Ascending aorta (tissue), 2 donors: ENCODE results near the gene TUBA4B. TPM values are rescaled to one million over a fixed set of nuclear protein-coding genes. Genes with fewer than 3 reads are reported as not detected.
"Not testable (repeated sequence)": the region's sequence is repeated elsewhere in the genome, so short reads cannot be mapped to it uniquely, and the experiment has no call there.

Experiments
- DNase-seq, 2 donors: peaks; one replicate each; pipeline ENCODE4 v3.0.0-alpha.2; 2019; ENCODE audit warnings: low spot score in 2 of 2
- H3K27ac ChIP-seq, 2 donors: fragments of 200-600 bp; sonication (generic); one replicate each; pipeline ENCODE4 v1.5.1; 2016 to 2017; ENCODE audit warnings: mild to moderate bottlenecking in 1 of 2
- H3K27me3 ChIP-seq: fragments of 200-600 bp; sonication (generic); one replicate; pipeline ENCODE4 v1.5.1; 2017
- H3K36me3 ChIP-seq, 2 donors: fragments of 200-600 bp; sonication (generic); one replicate each; pipeline ENCODE4 v1.5.1; 2016
- H3K4me1 ChIP-seq, 2 donors: fragments of 200-600 bp; sonication (generic); one replicate each; pipeline ENCODE4 v1.5.1; 2016 to 2017; ENCODE audit warnings: mild to moderate bottlenecking in 1 of 2
- H3K4me3 ChIP-seq, 2 donors: fragments of 200-600 bp; sonication (generic); one replicate each; pipeline ENCODE4 v1.5.1; 2016 to 2017; ENCODE audit warnings: mild to moderate bottlenecking in 1 of 2
- H3K9me3 ChIP-seq, 2 donors: fragments of 200-600 bp; sonication (generic); one replicate each; pipeline ENCODE4 v1.5.1; 2016
- CTCF ChIP-seq, 3 experiments: fragments of 200-600 bp in 2 of 3; fragments of 450-650 bp in 1 of 3; sonication (generic) in 2 of 3; IDR thresholded peaks; one replicate each; pipeline ENCODE4 v1.5.1; 2016 to 2019; ENCODE audit warnings: antibody characterized with exemption in 3 of 3, mild to moderate bottlenecking in 1 of 3, moderate library complexity in 1 of 3
- intact Hi-C: fragments of 100-400 bp; cut with DNase I; formaldehyde crosslinking; loops from one replicate; pipeline ENCODE4 v1.15.1; 2023
- total RNA-seq: library from RNA; depleted of rRNA; stranded (reverse); fragments of >200 nt; gene quantifications from one replicate; pipeline ENCODE4 v1.1.0, GENCODE V29; 2016

The TUBA4B gene
- total RNA-seq, 1 donor from 2014 or later: not detected

DNA sequence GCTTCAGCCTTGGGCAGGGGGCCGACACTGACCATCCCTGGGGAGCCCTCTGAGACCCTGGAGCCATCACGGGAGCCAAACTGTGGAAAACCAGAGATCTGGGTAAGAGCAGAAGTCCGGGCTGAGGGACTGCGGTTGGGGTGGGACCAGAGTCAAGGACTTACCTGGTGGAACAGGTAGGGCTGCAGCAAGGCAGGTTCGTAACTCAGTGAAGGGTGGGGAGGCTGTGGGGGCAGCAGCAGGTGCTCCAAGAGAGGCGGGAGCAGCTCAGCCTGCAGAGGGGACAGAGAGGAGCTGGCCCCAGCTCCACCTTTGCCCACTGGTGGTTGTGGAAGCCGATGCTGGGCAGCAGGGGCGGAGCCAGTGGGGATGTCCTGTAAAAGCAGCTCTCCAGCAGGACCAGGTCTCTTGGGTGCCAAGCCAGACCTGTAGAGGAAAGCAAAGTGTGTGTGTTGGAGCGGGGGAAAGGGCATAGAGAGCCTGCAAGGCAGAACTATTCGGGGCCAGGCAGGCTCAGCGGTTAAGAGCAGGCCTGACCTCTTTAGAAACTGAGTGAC lies 49.4 kb downstream of the TUBA4B start:
- H3K4me3 ChIP-seq: no peak overlapping the region
- no peak for DNase-seq
- no peaks in the 10 kb centered on the region for H3K27me3 ChIP-seq
- no peak for TF ChIP-seq CTCF (IDR thresholded peaks at IDR 0.05)
- no peaks in the 10 kb centered on the region for H3K9me3 ChIP-seq
- intact Hi-C loops: no loop called here
- no peaks in the 10 kb centered on the region for H3K4me1 ChIP-seq
- no peaks in the 10 kb centered on the region for H3K36me3 ChIP-seq
- H3K27ac ChIP-seq: no peak overlapping the region

GRCh38 chr2:219304223-219304622 lies 51.2 kb downstream of the TUBA4B start:
- Histone ChIP-seq H3K36me3 (no peaks in the 10 kb centered on the region), H3K4me3 (no peak overlapping the region), H3K9me3 (no peaks in the 10 kb centered on the region), H3K27ac (no peak overlapping the region), H3K27me3 (peaks cover 4% of the 10 kb centered on the region), H3K4me1 (no peaks in the 10 kb centered on the region)
- no peak for DNase-seq
- intact Hi-C loops: no loop called here
- TF ChIP-seq CTCF (IDR thresholded peaks at IDR 0.05): no peak

DNA sequence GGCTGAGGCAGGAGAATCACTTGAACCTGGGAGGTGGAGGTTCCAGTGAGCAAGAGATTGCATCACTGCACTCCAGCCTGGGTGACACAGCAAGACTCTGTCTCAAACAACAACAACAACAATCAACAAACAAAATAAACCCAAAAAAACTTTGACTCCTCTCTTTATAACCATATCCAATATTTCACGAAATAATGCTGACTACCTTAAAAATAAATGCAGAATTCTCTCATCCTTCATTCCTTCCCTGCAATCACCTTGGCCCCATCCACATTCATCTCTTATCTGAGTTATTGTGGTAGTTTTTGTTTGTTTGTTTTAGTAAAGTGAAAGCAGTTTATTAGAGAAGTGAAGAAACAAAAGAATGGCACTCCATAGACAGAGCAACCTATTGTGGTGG lies 53.0 kb downstream of the TUBA4B start:
- no peak for TF ChIP-seq CTCF (IDR thresholded peaks at IDR 0.05)
- Histone ChIP-seq H3K9me3 (no peaks in the 10 kb centered on the region), H3K4me1 (no peaks in the 10 kb centered on the region), H3K36me3 (no peaks in the 10 kb centered on the region), H3K27me3 (peaks cover 5% of the 10 kb centered on the region), H3K4me3 (no peak overlapping the region), H3K27ac (no peak overlapping the region)
- intact Hi-C loops: no loop called here
- no peak for DNase-seq

GRCh38 chr2:219308142-219309101 lies 55.4 kb downstream of the TUBA4B start:
- no peak overlapping the region for H3K4me3 ChIP-seq
- no peak for DNase-seq
- peaks cover 5% of the 10 kb centered on the region for H3K27me3 ChIP-seq
- intact Hi-C loops: no loop called here
- TF ChIP-seq CTCF (IDR thresholded peaks at IDR 0.05): no peak
- no peak overlapping the region for H3K27ac ChIP-seq
- H3K36me3 ChIP-seq: no peaks in the 10 kb centered on the region
- H3K4me1 ChIP-seq: no peaks in the 10 kb centered on the region
- H3K9me3 ChIP-seq: no peaks in the 10 kb centered on the region

GRCh38 chr2:219309278-219309677 lies 56.2 kb downstream of the TUBA4B start, which contains the start of gene PTPRN:
TSS of gene PTPRN (minus strand) at chr2:219309401. CDS start at chr2:219309332, 69 bp downstream.
- no peak within 1 kb of the TSS for H3K27ac ChIP-seq
- no peak within 1 kb of the TSS for H3K4me3 ChIP-seq
- no peaks in the 10 kb centered on the region for H3K36me3 ChIP-seq
- no peaks in the 10 kb centered on the region for H3K9me3 ChIP-seq
- intact Hi-C loops: no loop called here
- no peak for TF ChIP-seq CTCF (IDR thresholded peaks at IDR 0.05)
- peaks cover 5% of the 10 kb centered on the region for H3K27me3 ChIP-seq
- H3K4me1 ChIP-seq: no peaks in the 10 kb centered on the region
- DNase-seq: no peak

GRCh38 chr2:219312683-219313263 lies 59.7 kb downstream of the TUBA4B start:
- H3K27ac ChIP-seq, H3K9me3 ChIP-seq, H3K27me3 ChIP-seq, intact Hi-C loops, H3K36me3 ChIP-seq, DNase-seq, H3K4me1 ChIP-seq, H3K4me3 ChIP-seq: not testable (repeated sequence)
